HepG2 (cell line): ENCODE results near the gene HSPE1. TPM values are rescaled to one million over a fixed set of nuclear protein-coding genes. Genes with fewer than 3 reads are reported as not detected.

Source experiments
- ATAC-seq: fragments of 200-7000 bp; cut with Tn5 transposase; 3 replicates; pipeline ENCODE4 v1.9.1; 2020; ENCODE audit warnings: mild to moderate bottlenecking, moderate library complexity
- BruUV-seq: library from RNA; stranded (reverse); fragments of 400-500 nt; replicated peaks from 2 replicates; lab custom pipeline; 2021; lab: Mats Ljungman, UMichigan
- CTCF ChIA-PET: fragments of 300-600 bp; formaldehyde crosslinking; extraction: SDS; loops from one replicate; lab custom pipeline; 2021; ENCODE audit warnings: low total read pairs, inconsistent platforms, low intra/inter-chr PET ratio; lab: Yijun Ruan, JAX
- POLR2A ChIA-PET: fragments of 350-600 bp; sonication (Branson Sonifier 250); formaldehyde crosslinking; loops from one replicate; lab custom pipeline; 2020; ENCODE audit warnings: antibody characterized with exemption, inconsistent platforms; lab: Yijun Ruan, JAX
- DNase-seq: peaks from one replicate; pipeline ENCODE4 v3.0.0-alpha.2; 2015; ENCODE audit warnings: low spot score
- FAIRE-seq: peaks from 3 replicates; lab custom pipeline; 2011; peaks lifted over from hg19 to GRCh38; lab: Jason Lieb, UNC
- H2AFZ ChIP-seq: one replicate; pipeline ENCODE4 v1.6.1; 2011; ENCODE audit warnings: low read length, inconsistent platforms
- H3K27ac ChIP-seq: fragments of 300-600 bp; 3 replicates; pipeline ENCODE4 v1.8.0; 2011; ENCODE audit warnings: mixed run types, mild to moderate bottlenecking, mixed read lengths, low read length, inconsistent platforms; ENCODE audit not compliant: insufficient read depth; ENCODE audit errors: extremely low read length
- H3K27me3 ChIP-seq, 2 experiments: fragments of 200-600 bp in 1 of 2; 2 replicates in 1 of 2; 3 replicates in 1 of 2; pipeline versions ENCODE4 v1.6.0 to v1.8.0; 2011; ENCODE audit warnings: low read length in 2 of 2, mild to moderate bottlenecking in 2 of 2, moderate library complexity in 2 of 2, inconsistent platforms in 1 of 2; ENCODE audit not compliant: insufficient read depth in 2 of 2, control insufficient read depth in 1 of 2
- H3K36me3 ChIP-seq, 2 experiments: fragments of 200-600 bp in 1 of 2; replicated peaks in 1 of 2; 2 replicates in 1 of 2; 3 replicates in 1 of 2; pipeline versions ENCODE4 v1.5.1 to v1.8.0; 2011; ENCODE audit warnings: low read length in 2 of 2, inconsistent platforms in 1 of 2; ENCODE audit not compliant: insufficient read depth in 2 of 2, control insufficient read depth in 1 of 2
- H3K4me1 ChIP-seq: 2 replicates; pipeline ENCODE4 v1.5.1; 2012; ENCODE audit warnings: low read length, inconsistent platforms; ENCODE audit not compliant: insufficient read depth
- H3K4me2 ChIP-seq: 2 replicates; pipeline ENCODE4 v1.6.0; 2011; ENCODE audit warnings: low read depth, low read length, inconsistent platforms
- H3K4me3 ChIP-seq, 3 experiments: fragments of 200-600 bp in 1 of 3; sonication (generic), shearing (Covaris generic) in 1 of 3; replicated peaks in 1 of 3; 2 replicates each; pipeline ENCODE4 v1.5.1; 2011 to 2016; ENCODE audit warnings: low read length in 3 of 3, inconsistent platforms in 2 of 3, low read depth in 2 of 3, mild to moderate bottlenecking in 2 of 3, control low read depth in 1 of 3, mixed read lengths in 1 of 3; ENCODE audit not compliant: insufficient read depth in 1 of 3
- H3K79me2 ChIP-seq: one replicate; pipeline ENCODE4 v1.6.1; 2011; ENCODE audit warnings: low read length, inconsistent platforms; ENCODE audit not compliant: insufficient read depth
- H3K9ac ChIP-seq: 2 replicates; pipeline ENCODE4 v1.6.0; 2011; ENCODE audit warnings: mild to moderate bottlenecking, low read depth, low read length, inconsistent platforms; ENCODE audit not compliant: insufficient read depth
- H3K9me3 ChIP-seq: 2 replicates; pipeline ENCODE4 v1.5.1; 2012; ENCODE audit warnings: mild to moderate bottlenecking, low read length
- H4K20me1 ChIP-seq: 2 replicates; pipeline ENCODE4 v1.6.0; 2011; ENCODE audit warnings: inconsistent platforms, mild to moderate bottlenecking, low read length, moderate library complexity; ENCODE audit not compliant: insufficient read depth
- HMGXB3 ChIP-seq: sonication (generic); formaldehyde crosslinking; IDR thresholded peaks from 2 replicates; pipeline ENCODE4 v1.4.0; 2020; ENCODE audit warnings: missing genetic modification reagents, borderline replicate concordance
- POLR2A ChIP-seq, 2 experiments: IDR thresholded peaks; 2 replicates each; pipeline ENCODE4 v1.6.1; 2011; ENCODE audit warnings: low read depth in 2 of 2, low read length in 2 of 2, mild to moderate bottlenecking in 1 of 2, moderate library complexity in 1 of 2; ENCODE audit not compliant: insufficient read depth in 1 of 2
- POLR2G ChIP-seq: fragments of 200-400 bp; formaldehyde crosslinking; IDR thresholded peaks from 2 replicates; pipeline ENCODE4 v1.6.1; 2018; ENCODE audit warnings: mild to moderate bottlenecking, low read depth, low read length, moderate library complexity
- RBM22 ChIP-seq: fragments of 200-400 bp; formaldehyde crosslinking; optimal IDR thresholded peaks from 2 replicates; pipeline ENCODE3; 2017; ENCODE audit warnings: mild to moderate bottlenecking, low read length, moderate library complexity
- ZIK1 ChIP-seq: sonication (generic); formaldehyde crosslinking; IDR thresholded peaks from 2 replicates; pipeline ENCODE4 v1.5.0; 2020; ENCODE audit warnings: mild to moderate bottlenecking, low read depth, missing genetic modification reagents, borderline replicate concordance
- ZNF205 ChIP-seq: IDR thresholded peaks from 2 replicates; pipeline ENCODE4 v1.6.1; 2018; ENCODE audit warnings: missing biosample characterization, missing genetic modification reagents
- ZNF350 ChIP-seq: sonication (generic); formaldehyde crosslinking; IDR thresholded peaks from 2 replicates; pipeline ENCODE4 v1.4.0; 2020; ENCODE audit warnings: mild to moderate bottlenecking, low read depth, missing genetic modification reagents, borderline replicate concordance
- ZNF513 ChIP-seq: sonication (generic); formaldehyde crosslinking; conservative IDR thresholded peaks from 2 replicates; pipeline ENCODE4 v1.5.0; 2020; ENCODE audit warnings: missing genetic modification reagents
- whole genome bisulfite sequencing: methylation state at CpG from one replicate; pipeline ENCODE4 v1.1.6; 2017; ENCODE audit warnings: low lambda C conversion rate; 5-methylcytosine and 5-hydroxymethylcytosine counted together
- in situ Hi-C: cut with HindIII; loops from 2 replicates; pipeline ENCODE4 v1.10.0; 2017; ENCODE audit warnings: low pct_unique_long_range_greater_than_20kb; ENCODE audit not compliant: extremely low pct_ligation_motif_present
- intact Hi-C: fragments of 100-400 bp; cut with micrococcal nuclease; formaldehyde crosslinking; loops from one replicate; pipeline ENCODE4 v1.10.0; 2022; ENCODE audit not compliant: unreplicated experiment
- polyA plus RNA-seq, 8 experiments: library from polyadenylated mRNA; depleted of rRNA in 3 of 8; stranded (reverse) in 7 of 8; unstranded in 1 of 8; fragments of >200 nt; fragmentation: Illumina TruSeq in 4 of 8; extraction: Trizol in 4 of 8; gene quantifications; 2 replicates each; pipeline versions ENCODE4 v1.2.1 to v1.2.3, GENCODE V29; 2011 to 2016; ENCODE audit warnings: low read depth in 4 of 8, missing spikeins in 1 of 8, mixed read lengths in 1 of 8; ENCODE audit not compliant: insufficient read depth in 1 of 8
- total RNA-seq, 5 experiments: library from RNA; depleted of rRNA; stranded (reverse); fragments of >200 nt; fragmentation: Illumina TruSeq; extraction: Trizol; gene quantifications; 2 replicates each; pipeline ENCODE4 v1.2.3, GENCODE V29; 2016; ENCODE audit warnings: low read depth in 1 of 5

HSPE1 gene
- total and polyA plus RNA-seq, 2 of the 13 experiments (the other 11 are each of a cell fraction or from before 2014, with no cell fraction given) = 244 to 823 TPM

- Histone ChIP-seq H3K9ac (no peak overlapping the region), H3K4me1 (peaks cover 37% of the 10 kb centered on the region), H3K36me3 (peaks cover 20 to 55% of the 10 kb centered on the region in 2 experiments), H3K27me3 (no peaks in the 10 kb centered on the region), H3K9me3 (peaks cover 13% of the 10 kb centered on the region), H2AFZ (no peak overlapping the region), H4K20me1 (peaks cover 13% of the 10 kb centered on the region), H3K4me3 (no peak overlapping the region), H3K79me2 (peaks cover 21% of the 10 kb centered on the region), H3K27ac (no peak overlapping the region), H3K4me2 (no peak overlapping the region)
- in situ Hi-C loops = loop anchor here (5.0 kb wide), 1 partner anchor 85 kb away; no protein-coding TSS in a partner anchor
- ATAC-seq (no peak), DNase-seq (no peak), FAIRE-seq (no peak)
- ChIA-PET POLR2A (interaction anchor here (1.4 to 5.3 kb wide), 2 partner anchors 12 to 36 kb away, joined by 6 to 62 read pairs; partner anchors contain the start of genes HSPD1 and HSPE1), CTCF (no interaction called here)
- intact Hi-C loops = no loop called here
- BruUV-seq = no TSS peak
- 100% methylated on average over 4 of the region's 4 CpGs for WGBS
- TF ChIP-seq RBM22 (peak; percentile 53), ZNF205 (CRISPR knock-in tag) (no peak), POLR2G (0 out of 2 replicates have a peak, but pooled peaks have one; percentile 38), POLR2A (IDR thresholded peaks at IDR 0.05; ENCODE audit: insufficient read depth in 1 of 2, low read depth in 2 of 2, low read length in 2 of 2) (0 out of 4 replicates have a peak, but pooled peaks of 1 of the 2 experiments have one; percentile 22), ZNF350 (CRISPR knock-in tag) (no peak), ZNF513 (CRISPR knock-in tag) (no peak), ZIK1 (CRISPR knock-in tag) (no peak), HMGXB3 (CRISPR knock-in tag) (no peak)
These were observed 12.8 kb upstream of the HSPE1 start for GRCh38 chr2:197487385-197487784.
